RWPE2 (cell line): ENCODE data around the gene APOC4.

Experiments
- ATAC-seq: fragments of 200-7000 bp; cut with Tn5 transposase; 3 replicates; pipeline ENCODE4 v1.9.1; 2021; ENCODE audit warnings: low read depth
- DNase-seq: peaks from one replicate; pipeline ENCODE4 v3.0.0-alpha.2; 2020; ENCODE audit warnings: low spot score
- H3K27ac ChIP-seq: fragments of 450-650 bp; 2 replicates; pipeline ENCODE4 v1.5.1; 2017; ENCODE audit warnings: mild to moderate bottlenecking; ENCODE audit not compliant: poor library complexity, severe bottlenecking
- H3K27me3 ChIP-seq: fragments of 250-450 bp; sonication (Bioruptor Pico); 2 replicates; pipeline ENCODE4 v1.5.1; 2021; ENCODE audit warnings: mild to moderate bottlenecking, moderate library complexity; ENCODE audit not compliant: insufficient read depth, poor library complexity, severe bottlenecking
- H3K36me3 ChIP-seq: fragments of 250-450 bp; sonication (Bioruptor Pico); 2 replicates; pipeline ENCODE4 v1.5.1; 2020; ENCODE audit warnings: low read depth, mild to moderate bottlenecking, moderate library complexity
- H3K4me1 ChIP-seq: fragments of 250-450 bp; sonication (Bioruptor Pico); 2 replicates; pipeline ENCODE4 v1.5.1; 2021; ENCODE audit warnings: mild to moderate bottlenecking, moderate library complexity; ENCODE audit not compliant: insufficient read depth, poor library complexity, severe bottlenecking
- H3K4me3 ChIP-seq: fragments of 250-450 bp; sonication (Bioruptor Pico); 2 replicates; pipeline ENCODE4 v1.5.1; 2021; ENCODE audit warnings: mild to moderate bottlenecking, moderate library complexity; ENCODE audit not compliant: severe bottlenecking
- H3K9me3 ChIP-seq: fragments of 250-450 bp; sonication (Bioruptor Pico); 2 replicates; pipeline ENCODE4 v1.5.1; 2021; ENCODE audit warnings: mild to moderate bottlenecking, moderate library complexity; ENCODE audit not compliant: severe bottlenecking
- CTCF ChIP-seq: fragments of 450-650 bp; IDR thresholded peaks from one replicate; pipeline ENCODE4 v1.5.1; 2017; ENCODE audit warnings: mild to moderate bottlenecking, moderate library complexity; ENCODE audit not compliant: poor library complexity, severe bottlenecking

The APOC4 gene

GRCh38 chr19:44942067-44942571 lies at the start of gene APOC4:
Gene APOC4, plus strand, starts transcription at chr19:44942237. Its CDS starts 41 bp downstream, at chr19:44942278.
- no peak within 1 kb of the TSS for H3K4me3 ChIP-seq
- no peaks in the 10 kb centered on the region for H3K27me3 ChIP-seq
- H3K27ac ChIP-seq, result no peak within 1 kb of the TSS
- ATAC-seq (no peak), DNase-seq (no peak)
- no peak for TF ChIP-seq CTCF
- H3K4me1 ChIP-seq, result no peaks in the 10 kb centered on the region
- H3K9me3 ChIP-seq, result no peaks in the 10 kb centered on the region
- no peaks in the 10 kb centered on the region for H3K36me3 ChIP-seq

DNA sequence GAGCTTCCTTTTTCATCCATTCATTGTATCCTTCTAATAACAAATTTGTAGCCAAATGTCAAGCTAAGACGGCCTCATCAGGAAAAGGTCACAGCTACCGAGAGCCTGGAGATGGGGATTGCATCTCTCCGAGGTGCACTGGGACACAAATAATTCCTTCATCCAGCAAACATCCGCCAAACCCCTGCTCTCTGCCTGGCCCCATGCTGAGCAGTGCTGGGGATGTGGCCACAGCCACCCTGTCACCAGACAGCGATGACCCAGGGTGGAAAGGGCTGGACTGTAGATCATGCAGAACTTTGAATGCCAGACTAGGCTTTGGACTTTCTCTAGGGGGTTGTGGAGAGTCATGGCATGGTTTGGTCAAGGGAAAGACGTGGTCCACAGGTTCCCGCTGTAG lies 49.1 kb upstream of the APOC4 start:
- TF ChIP-seq CTCF, result no peak
- Histone ChIP-seq H3K36me3 (peaks cover 49% of the 10 kb centered on the region), H3K4me3 (no peak overlapping the region), H3K27ac (no peak overlapping the region), H3K4me1 (peaks cover 6% of the 10 kb centered on the region), H3K27me3 (no peaks in the 10 kb centered on the region), H3K9me3 (no peaks in the 10 kb centered on the region)
- DNase-seq (no peak), ATAC-seq (no peak)

- H3K9me3 ChIP-seq, result no peaks in the 10 kb centered on the region
- H3K4me3 ChIP-seq, result no peak overlapping the region
- H3K36me3 ChIP-seq, result peaks cover 51% of the 10 kb centered on the region
- DNase-seq (no peak), ATAC-seq (no peak)
- TF ChIP-seq CTCF, result no peak
- H3K27me3 ChIP-seq, result no peaks in the 10 kb centered on the region
- H3K4me1 ChIP-seq, result peaks cover 6% of the 10 kb centered on the region
- H3K27ac ChIP-seq, result no peak overlapping the region
These were observed 48.5 kb upstream of the APOC4 start for GRCh38 chr19:44893332-44894051.

- H3K27me3 ChIP-seq, result no peaks in the 10 kb centered on the region
- H3K27ac ChIP-seq, result no peak overlapping the region
- peaks cover 57% of the 10 kb centered on the region for H3K36me3 ChIP-seq
- DNase-seq, result no peak
- no peak for ATAC-seq
- H3K9me3 ChIP-seq, result no peaks in the 10 kb centered on the region
- TF ChIP-seq CTCF, result no peak
- no peak overlapping the region for H3K4me3 ChIP-seq
- H3K4me1 ChIP-seq, result peaks cover 6% of the 10 kb centered on the region
These were observed 48.0 kb upstream of the APOC4 start for GRCh38 chr19:44894052-44894400.

- DNase-seq, result no peak
- no peak overlapping the region for H3K27ac ChIP-seq
- H3K36me3 ChIP-seq, result peaks cover 64% of the 10 kb centered on the region
- no peaks in the 10 kb centered on the region for H3K27me3 ChIP-seq
- H3K4me1 ChIP-seq, result peaks cover 1% of the 10 kb centered on the region
- no peak overlapping the region for H3K4me3 ChIP-seq
- no peaks in the 10 kb centered on the region for H3K9me3 ChIP-seq
- ATAC-seq, result no peak
- TF ChIP-seq CTCF, result no peak
These were observed 47.1 kb upstream of the APOC4 start for GRCh38 chr19:44894946-44895345.
